HG02610 (cell line): ENCODE data around the gene TACSTD2.
"Not testable (repeated sequence)": the region's sequence is repeated elsewhere in the genome, so short reads cannot be mapped to it uniquely, and the experiment has no call there.

Experiments used
- ATAC-seq: cut with Tn5 transposase; IDR thresholded peaks from one replicate; pipeline ENCODE4 v1.9.1; 2021; ENCODE audit warnings: mild to moderate bottlenecking, moderate library complexity; ENCODE audit not compliant: unreplicated experiment

The TACSTD2 gene

GRCh38 chr1:58576727-58577653 lies at the start of gene TACSTD2:
TACSTD2 (minus strand) TSS chr1:58577252; CDS start chr1:58577156, 96 bp downstream.
- no peak for ATAC-seq

GRCh38 chr1:58626293-58626692 lies 49.2 kb upstream of the TACSTD2 start:
- no peak for ATAC-seq

- ATAC-seq = not testable (repeated sequence)
Measured at GRCh38 chr1:58623259-58623658, 46.2 kb upstream of the TACSTD2 start.

- ATAC-seq = no peak
Measured at GRCh38 chr1:58622571-58622970, 45.5 kb upstream of the TACSTD2 start.

GRCh38 chr1:58621391-58621790 lies 44.3 kb upstream of the TACSTD2 start:
- ATAC-seq = no peak

- ATAC-seq = no peak
Measured at GRCh38 chr1:58620926-58621325, 43.9 kb upstream of the TACSTD2 start.

- ATAC-seq = no peak
Measured at GRCh38 chr1:58620259-58620658, 43.2 kb upstream of the TACSTD2 start.

GRCh38 chr1:58619286-58620054 lies 42.4 kb upstream of the TACSTD2 start:
- no peak for ATAC-seq

GRCh38 chr1:58618303-58618702 lies 41.3 kb upstream of the TACSTD2 start:
- no peak for ATAC-seq

- ATAC-seq = no peak
Measured at GRCh38 chr1:58611861-58612385, 34.9 kb upstream of the TACSTD2 start.

GRCh38 chr1:58608945-58609344 lies 31.9 kb upstream of the TACSTD2 start:
- no peak for ATAC-seq

- ATAC-seq = no peak
Measured at GRCh38 chr1:58608297-58608696, 31.2 kb upstream of the TACSTD2 start.

- ATAC-seq = no peak
Measured at GRCh38 chr1:58607391-58607790, 30.3 kb upstream of the TACSTD2 start.

GRCh38 chr1:58601921-58602320 lies 24.9 kb upstream of the TACSTD2 start:
- ATAC-seq = not testable (repeated sequence)

GRCh38 chr1:58597996-58598395 lies 20.9 kb upstream of the TACSTD2 start:
- ATAC-seq = no peak

GRCh38 chr1:58597076-58597475 lies 20.0 kb upstream of the TACSTD2 start:
- ATAC-seq = no peak

- ATAC-seq = no peak
Measured at GRCh38 chr1:58596631-58597052, 19.6 kb upstream of the TACSTD2 start.

- ATAC-seq = no peak
Measured at GRCh38 chr1:58594546-58594945, 17.5 kb upstream of the TACSTD2 start.

- ATAC-seq = no peak
Measured at GRCh38 chr1:58592522-58593134, 15.6 kb upstream of the TACSTD2 start.

GRCh38 chr1:58591806-58592205 lies 14.8 kb upstream of the TACSTD2 start:
- no peak for ATAC-seq

GRCh38 chr1:58590019-58590418 lies 13.0 kb upstream of the TACSTD2 start:
- no peak for ATAC-seq
